Body of pancreas (tissue), 4 donors: Measurements from ENCODE around the gene SCN4A.

Source experiments
- CTCF ChIP-seq, 7 experiments: fragments of 450-650 bp in 4 of 7; fragments of 200-600 bp in 3 of 7; sonication (generic) in 3 of 7; IDR thresholded peaks; one replicate each; pipeline ENCODE4 v1.5.1; 2016 to 2019; ENCODE audit warnings: antibody characterized with exemption in 7 of 7
- POLR2A ChIP-seq, 3 donors: fragments of 450-650 bp; IDR thresholded peaks; one replicate each; pipeline ENCODE4 v1.6.1; 2016; ENCODE audit warnings: antibody characterized with exemption in 3 of 3, mild to moderate bottlenecking in 2 of 3

- no peak for TF ChIP-seq CTCF (IDR thresholded peaks at IDR 0.05)
- TF ChIP-seq POLR2A (IDR thresholded peaks at IDR 0.05): no peak
Measured at GRCh38 chr17:63916566-63917185, 56.0 kb downstream of the SCN4A start.
